Cerebellar cortex (tissue), 1 donor: ENCODE measurements around the gene KCNK7.
"Not testable (repeated sequence)": the region's sequence is repeated elsewhere in the genome, so short reads cannot be mapped to it uniquely, and the experiment has no call there.

Experiments
- DNase-seq: peaks from one replicate; pipeline ENCODE4 v3.0.0-alpha.2; 2015; ENCODE audit warnings: low spot score

KCNK7 gene

GRCh38 chr11:65572356-65573051 is 23.1 kb downstream of the KCNK7 start, which contains the start of gene FAM89B:
Gene FAM89B, plus strand, starts transcription at chr11:65572538. Its CDS starts 132 bp downstream, at chr11:65572670.
- DNase-seq: peak; percentile 92

- DNase-seq: peak; percentile 77
These were observed 23.7 kb downstream of the KCNK7 start for GRCh38 chr11:65571940-65572339.

- DNase-seq: no peak
These were observed 24.2 kb downstream of the KCNK7 start for GRCh38 chr11:65571420-65571819.

- DNase-seq: peak; percentile 98
These were observed 25.4 kb downstream of the KCNK7 start, which contains the start of gene ZNRD2 for GRCh38 chr11:65569973-65570918. Gene ZNRD2, plus strand, starts transcription at chr11:65570477. Its CDS starts 15 bp downstream, at chr11:65570492.

GRCh38 chr11:65569164-65569972 is 26.2 kb downstream of the KCNK7 start:
- DNase-seq: no peak

GRCh38 chr11:65565624-65566453 is 29.8 kb downstream of the KCNK7 start:
- no peak for DNase-seq

- DNase-seq: not testable (repeated sequence)
These were observed 30.6 kb downstream of the KCNK7 start for GRCh38 chr11:65564879-65565559.

- no peak for DNase-seq
These were observed 32.0 kb downstream of the KCNK7 start for GRCh38 chr11:65563601-65564000.

GRCh38 chr11:65562788-65563187 is 32.8 kb downstream of the KCNK7 start:
- DNase-seq: no peak

GRCh38 chr11:65562020-65562419 is 33.6 kb downstream of the KCNK7 start:
- no peak for DNase-seq

GRCh38 chr11:65560555-65561418 is 34.8 kb downstream of the KCNK7 start:
- peak; percentile 66 for DNase-seq

- peak; percentile 78 for DNase-seq
These were observed 35.6 kb downstream of the KCNK7 start for GRCh38 chr11:65559951-65560537.

GRCh38 chr11:65559535-65559934 is 36.1 kb downstream of the KCNK7 start:
- no peak for DNase-seq

GRCh38 chr11:65558930-65559509 is 36.6 kb downstream of the KCNK7 start:
- peak; percentile 56 for DNase-seq

GRCh38 chr11:65558002-65558929 is 37.3 kb downstream of the KCNK7 start, which contains the start of gene LTBP3:
Gene LTBP3, minus strand, starts transcription at chr11:65558359. Its CDS starts 400 bp downstream, at chr11:65557959.
- DNase-seq: peak; percentile 67

GRCh38 chr11:65557280-65558001 is 38.2 kb downstream of the KCNK7 start:
- no peak for DNase-seq
